IPS-11a (cell line): ENCODE measurements around the gene OR1L1.

Experiments
- H3K4me3 ChIP-seq: one replicate; pipeline ENCODE4 v1.5.1; 2013; ENCODE audit warnings: low read depth, low read length, control low read depth

The OR1L1 gene, protein sequence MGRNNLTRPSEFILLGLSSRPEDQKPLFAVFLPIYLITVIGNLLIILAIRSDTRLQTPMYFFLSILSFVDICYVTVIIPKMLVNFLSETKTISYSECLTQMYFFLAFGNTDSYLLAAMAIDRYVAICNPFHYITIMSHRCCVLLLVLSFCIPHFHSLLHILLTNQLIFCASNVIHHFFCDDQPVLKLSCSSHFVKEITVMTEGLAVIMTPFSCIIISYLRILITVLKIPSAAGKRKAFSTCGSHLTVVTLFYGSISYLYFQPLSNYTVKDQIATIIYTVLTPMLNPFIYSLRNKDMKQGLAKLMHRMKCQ

DNA sequence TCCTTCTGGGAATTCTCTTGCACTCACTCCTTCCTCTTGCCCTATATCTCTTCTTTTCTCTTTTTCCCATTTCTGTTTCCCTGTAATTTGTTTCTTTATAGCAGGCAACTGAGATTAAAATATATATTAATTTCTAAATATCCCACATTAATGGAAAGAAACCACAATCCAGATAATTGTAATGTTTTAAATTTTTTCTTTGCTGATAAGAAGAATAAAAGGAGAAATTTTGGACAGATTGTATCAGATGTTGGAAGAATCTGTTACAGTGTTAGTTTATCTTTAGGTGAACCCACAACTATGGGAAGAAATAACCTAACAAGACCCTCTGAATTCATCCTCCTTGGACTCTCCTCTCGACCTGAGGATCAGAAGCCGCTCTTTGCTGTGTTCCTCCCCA, at the start of gene OR1L1:
Gene OR1L1, plus strand, starts transcription at position 301 of the 400 bp plus-strand sequence. Its CDS starts 0 bp downstream, at position 301.
- no peak within 1 kb of the TSS for H3K4me3 ChIP-seq

DNA sequence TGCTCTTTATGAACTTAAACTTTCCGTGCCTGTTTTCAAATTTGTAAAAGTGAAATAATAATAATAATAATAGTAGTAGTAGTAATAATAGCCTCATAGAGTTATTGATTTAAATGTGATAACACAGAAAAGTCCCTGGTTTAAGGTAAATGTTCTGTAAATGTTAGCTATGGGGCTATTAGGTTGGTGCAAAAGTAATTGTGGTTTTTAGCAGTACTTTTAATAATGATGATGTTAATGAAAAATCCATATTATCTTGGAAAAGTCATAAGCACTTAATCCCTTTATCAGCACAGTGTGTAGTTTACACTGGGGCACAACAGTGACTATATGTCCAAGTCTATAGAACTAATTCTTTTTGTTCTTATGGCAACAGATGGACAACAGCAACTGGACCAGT, 47.2 kb upstream of the OR1L1 start, which contains the start of gene OR1Q1:
Gene OR1Q1, plus strand, starts transcription at position 377 of the 400 bp plus-strand sequence. Its CDS starts 0 bp downstream, at position 377.
- no peak within 1 kb of the TSS for H3K4me3 ChIP-seq

DNA sequence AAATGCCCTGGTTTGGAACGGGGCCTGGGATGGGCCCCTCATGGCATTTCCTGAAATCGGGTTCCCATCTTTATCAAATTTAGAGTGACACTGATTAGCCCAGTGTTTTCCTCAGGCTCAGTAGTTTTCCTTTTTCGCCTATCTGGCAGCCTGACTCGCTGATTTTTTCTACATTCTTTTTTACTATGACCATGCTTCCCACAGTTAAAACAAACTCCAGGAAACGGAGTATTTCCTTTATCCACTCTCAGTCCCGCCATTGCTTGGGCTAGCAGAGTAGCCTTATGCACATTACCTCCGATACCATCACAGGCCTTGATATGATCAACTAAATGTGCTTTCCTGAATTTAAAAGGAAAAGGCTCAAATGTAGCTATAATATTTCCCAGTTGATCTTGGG, 41.5 kb upstream of the OR1L1 start:
- H3K4me3 ChIP-seq: no peak overlapping the region

DNA sequence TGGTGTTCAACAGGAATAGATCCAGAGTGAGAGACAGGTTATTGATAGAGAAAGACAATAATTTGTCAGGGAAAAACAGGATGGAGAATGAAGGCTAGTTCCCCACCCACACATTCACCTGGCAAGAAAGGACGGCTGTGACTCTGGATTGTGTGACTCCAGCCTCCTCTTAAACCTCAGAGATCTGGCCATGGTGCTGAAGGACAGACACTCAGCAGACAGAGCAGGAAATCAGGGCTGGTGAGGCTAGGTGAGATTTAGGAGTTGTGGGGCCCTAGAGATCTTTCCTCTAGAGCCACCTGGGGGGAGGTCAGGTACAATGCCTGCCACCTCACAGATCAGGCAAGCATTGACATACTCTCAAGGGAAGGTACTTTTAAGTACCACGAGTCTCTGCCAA, 19.3 kb upstream of the OR1L1 start:
- H3K4me3 ChIP-seq: no peak overlapping the region

DNA sequence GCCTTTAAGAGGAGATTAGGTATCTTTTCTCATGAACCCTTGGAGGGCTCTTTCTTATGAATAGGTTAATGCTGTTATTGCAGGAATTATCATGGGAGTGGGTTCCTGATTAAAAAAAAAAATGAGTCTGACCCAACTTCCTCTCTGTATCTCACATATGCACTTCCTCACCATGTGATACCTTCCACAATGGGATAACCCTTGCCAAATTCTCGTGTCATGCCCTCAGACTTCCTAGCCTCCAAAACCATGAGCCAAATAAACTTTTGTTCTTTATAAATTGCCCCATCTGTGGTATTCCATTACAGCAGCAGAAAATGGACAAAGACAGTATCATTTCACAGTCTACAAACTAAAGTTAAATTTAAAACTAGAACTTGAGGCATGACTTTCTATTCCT, 5.1 kb upstream of the OR1L1 start:
- H3K4me3 ChIP-seq: no peak overlapping the region

DNA sequence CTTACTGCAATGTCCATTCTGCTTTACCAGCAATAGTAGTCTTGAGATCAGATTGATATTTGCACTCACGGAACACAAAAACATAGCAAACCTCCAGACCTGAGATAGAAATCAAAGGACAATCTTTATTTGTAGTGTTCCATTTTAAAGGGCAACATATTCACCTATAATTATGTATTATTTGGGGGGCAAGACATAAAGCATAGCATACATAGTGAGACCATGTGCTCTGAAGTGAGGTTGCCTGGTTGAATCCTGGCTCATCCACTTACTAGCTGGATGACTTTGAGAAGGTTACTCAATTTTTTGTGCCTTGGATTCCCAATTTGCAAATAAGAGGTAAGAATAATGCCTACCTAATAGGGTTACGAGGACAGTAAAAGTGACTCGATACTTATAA, 4.0 kb upstream of the OR1L1 start, which contains the start of gene OR1B1:
Gene OR1B1, minus strand, starts transcription at position 101 of the 400 bp plus-strand sequence.
- H3K4me3 ChIP-seq: no peak within 1 kb of the TSS

DNA sequence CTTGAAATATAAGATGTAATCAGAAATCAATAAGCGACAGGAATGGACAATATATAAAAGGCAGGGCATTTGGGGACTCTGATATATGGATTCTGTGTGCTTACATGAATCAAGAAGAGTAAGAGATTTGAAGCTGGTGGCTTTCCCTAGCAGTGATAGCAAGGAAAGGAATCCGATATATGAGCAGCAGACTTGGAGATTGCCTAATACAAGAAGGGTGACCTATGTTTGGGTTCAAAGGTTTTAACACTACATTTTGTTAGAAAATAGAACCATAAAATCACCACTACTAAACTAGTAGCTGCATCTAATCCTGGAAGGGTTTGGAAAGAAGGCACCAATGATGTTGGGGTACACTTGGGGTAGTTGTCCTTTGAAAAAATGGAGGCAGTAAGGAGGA, 11.0 kb downstream of the OR1L1 start:
- H3K4me3 ChIP-seq: no peak overlapping the region

DNA sequence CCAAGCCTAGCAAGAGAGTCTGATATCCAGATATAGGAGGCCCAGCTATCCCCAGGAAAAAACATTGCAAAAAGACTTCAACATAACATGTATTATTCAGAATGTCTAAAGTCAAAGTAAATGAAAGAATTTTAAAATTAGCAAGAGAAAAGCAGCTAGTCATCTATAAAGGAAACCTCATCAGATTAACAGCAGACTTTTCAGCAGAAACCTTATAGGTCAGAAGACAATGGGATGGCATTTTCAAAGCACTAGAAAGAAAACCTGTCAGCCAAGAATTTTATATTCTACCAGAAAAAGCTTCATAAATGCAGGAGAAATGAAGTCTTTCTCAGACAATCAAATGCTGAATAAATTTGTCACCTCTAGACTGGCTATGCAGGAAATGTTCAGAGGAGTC, 23.3 kb downstream of the OR1L1 start:
- no peak overlapping the region for H3K4me3 ChIP-seq

DNA sequence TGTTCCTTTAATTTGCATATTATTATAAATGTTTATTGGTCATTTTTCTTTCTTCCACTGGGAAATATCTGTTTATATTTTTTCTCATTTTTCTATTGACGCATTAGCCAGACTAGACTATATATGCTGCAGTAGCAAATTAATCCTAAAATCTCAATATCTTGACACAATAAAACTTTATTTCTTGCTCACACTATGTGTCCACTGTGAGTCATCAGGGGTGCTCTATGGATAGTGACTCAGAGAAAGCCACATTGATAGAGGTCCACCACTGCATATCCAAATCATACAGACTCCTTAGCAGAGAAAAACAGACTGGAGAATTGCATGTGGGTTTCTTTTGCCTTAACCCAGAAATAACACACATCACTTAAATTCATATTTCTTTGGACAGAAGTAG, 34.2 kb downstream of the OR1L1 start:
- H3K4me3 ChIP-seq: no peak overlapping the region
